ENCODE results near the gene CUEDC1. TPM values are rescaled to one million over a fixed set of nuclear protein-coding genes. Genes with fewer than 3 reads are reported as not detected.

The CUEDC1 gene
- total RNA-seq, 1 donor, result 2.5 TPM

DNA sequence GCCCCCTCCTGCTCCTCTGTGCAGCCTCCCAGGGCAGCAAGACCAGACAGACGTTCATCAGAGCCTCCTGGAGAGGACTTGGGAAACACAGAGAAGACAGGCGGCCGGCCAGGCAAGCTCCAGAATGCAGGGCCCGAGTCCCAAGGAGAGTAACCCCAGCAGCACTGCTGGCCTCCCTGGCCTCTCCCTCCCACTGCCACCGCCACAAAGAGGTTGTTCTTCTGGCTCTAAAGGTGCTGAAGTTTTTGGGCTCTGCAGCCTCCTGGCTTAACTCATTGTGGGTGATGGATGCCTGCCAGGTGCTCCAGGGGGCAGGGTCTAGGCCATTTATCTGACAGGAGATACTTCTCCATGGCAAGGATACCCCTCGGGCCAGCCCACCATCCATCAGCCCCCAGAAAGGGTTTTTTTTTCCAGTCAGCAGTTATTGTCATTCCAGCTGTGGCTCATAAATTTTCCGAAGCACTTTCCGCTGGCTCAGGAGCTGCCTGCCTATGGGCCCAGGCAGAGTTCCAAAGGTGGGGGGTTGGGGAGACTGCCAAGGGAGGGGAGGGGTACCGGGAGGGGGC is 73.3 kb downstream of the CUEDC1 start:
- Histone ChIP-seq H3K4me3 (ENCODE audit: low read length) (no peak overlapping the region), H3K27me3 (ENCODE audit: insufficient read depth, low read length) (no peaks in the 10 kb centered on the region), H3K9me3 (ENCODE audit: low read depth, low read length) (no peaks in the 10 kb centered on the region)

GRCh38 chr17:57881143-57881542 is 74.1 kb downstream of the CUEDC1 start:
- Histone ChIP-seq H3K4me3 (ENCODE audit: low read length) (no peak overlapping the region), H3K4me1 (ENCODE audit: insufficient read depth, low read length) (peaks cover 5% of the 10 kb centered on the region), H3K9me3 (ENCODE audit: low read depth, low read length) (no peaks in the 10 kb centered on the region), H3K27me3 (ENCODE audit: insufficient read depth, low read length) (no peaks in the 10 kb centered on the region)

More for the DNA sequence above, 73.3 kb downstream of the CUEDC1 start:
- H3K4me1 ChIP-seq (ENCODE audit: insufficient read depth, low read length), result peaks cover 5% of the 10 kb centered on the region

DNA sequence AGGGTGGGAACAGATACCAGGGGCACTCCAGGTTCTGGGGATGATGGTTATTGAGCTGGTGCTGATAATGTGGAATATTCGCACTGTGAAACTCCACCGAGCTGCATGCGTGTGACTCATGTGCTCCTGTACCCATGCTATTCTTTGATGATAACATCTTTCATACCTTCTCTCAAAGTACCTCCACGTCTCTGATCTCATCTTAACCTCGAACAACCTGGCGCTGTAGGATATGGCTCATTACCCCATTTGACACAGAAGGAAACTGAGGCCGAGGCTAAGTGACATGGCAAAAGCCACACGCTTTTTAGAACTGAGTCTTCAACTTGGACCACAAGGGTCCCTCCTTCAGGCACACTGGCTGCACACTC is 75.1 kb downstream of the CUEDC1 start:
- Histone ChIP-seq H3K4me1 (ENCODE audit: insufficient read depth, low read length) (peaks cover 8% of the 10 kb centered on the region), H3K4me3 (ENCODE audit: low read length) (no peak overlapping the region), H3K9me3 (ENCODE audit: low read depth, low read length) (no peaks in the 10 kb centered on the region), H3K27me3 (ENCODE audit: insufficient read depth, low read length) (no peaks in the 10 kb centered on the region)

DNA sequence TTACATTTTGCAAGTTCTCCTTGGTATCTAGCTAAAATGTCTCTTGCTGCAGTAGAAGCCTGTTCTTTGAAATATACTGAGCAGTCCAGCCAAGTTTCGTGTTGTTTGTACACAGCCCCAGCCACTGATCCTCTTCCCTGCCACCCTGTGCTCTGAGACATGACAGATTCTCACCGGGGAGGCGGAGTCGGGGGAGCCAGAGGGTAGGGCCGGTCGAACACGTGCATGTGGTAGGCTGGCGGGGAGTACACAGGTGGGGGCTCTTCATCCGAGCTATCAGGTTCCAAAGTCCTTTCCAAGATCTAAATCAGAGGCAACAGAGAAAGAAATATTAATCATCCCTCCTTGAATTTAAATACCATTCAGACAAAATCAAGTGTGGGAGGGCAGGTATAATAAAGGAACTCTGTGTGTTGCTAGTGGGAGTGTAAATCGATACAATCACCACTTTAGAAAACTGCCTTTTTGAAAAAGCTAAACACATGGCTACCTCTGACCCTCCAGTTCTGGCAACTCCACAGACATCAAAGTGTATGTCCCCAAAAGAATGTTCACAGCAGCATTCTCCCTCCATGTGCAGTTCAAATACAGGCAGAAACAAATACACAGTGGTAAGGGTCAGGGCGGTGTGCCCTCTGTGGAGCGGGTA is 75.7 kb downstream of the CUEDC1 start:
- Histone ChIP-seq H3K9me3 (ENCODE audit: low read depth, low read length) (no peaks in the 10 kb centered on the region), H3K27me3 (ENCODE audit: insufficient read depth, low read length) (no peaks in the 10 kb centered on the region), H3K4me3 (ENCODE audit: low read length) (no peak overlapping the region), H3K4me1 (ENCODE audit: insufficient read depth, low read length) (peaks cover 12% of the 10 kb centered on the region)

GRCh38 chr17:57877803-57878377 is 77.3 kb downstream of the CUEDC1 start:
- no peak overlapping the region for H3K4me3 ChIP-seq (ENCODE audit: low read length)
- no peaks in the 10 kb centered on the region for H3K9me3 ChIP-seq (ENCODE audit: low read depth, low read length)
- peaks cover 29% of the 10 kb centered on the region for H3K4me1 ChIP-seq (ENCODE audit: insufficient read depth, low read length)
- H3K27me3 ChIP-seq (ENCODE audit: insufficient read depth, low read length), result peaks cover 3% of the 10 kb centered on the region

DNA sequence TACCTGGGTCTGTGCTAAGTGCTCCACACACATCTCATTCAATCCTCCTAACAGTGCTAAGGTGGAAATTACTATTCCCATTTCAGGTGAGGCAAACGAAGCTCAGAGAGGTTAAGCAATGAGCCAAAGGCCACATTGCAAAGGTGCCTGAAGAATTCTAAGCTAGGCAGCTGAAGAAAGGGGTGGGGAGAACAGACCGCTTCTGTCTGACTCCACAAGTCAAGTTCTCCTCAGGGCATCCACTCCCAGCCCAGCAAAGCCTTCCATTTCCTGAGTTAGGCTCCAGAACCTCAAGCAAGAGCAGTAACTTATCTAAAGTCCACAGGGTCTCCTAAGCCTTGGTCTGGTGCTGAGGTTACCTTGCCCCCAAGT is 78.4 kb downstream of the CUEDC1 start:
- Histone ChIP-seq H3K9me3 (ENCODE audit: low read depth, low read length) (no peaks in the 10 kb centered on the region), H3K4me1 (ENCODE audit: insufficient read depth, low read length) (peaks cover 39% of the 10 kb centered on the region), H3K27me3 (ENCODE audit: insufficient read depth, low read length) (peaks cover 3% of the 10 kb centered on the region), H3K4me3 (ENCODE audit: low read length) (no peak overlapping the region)

- peaks cover 3% of the 10 kb centered on the region for H3K27me3 ChIP-seq (ENCODE audit: insufficient read depth, low read length)
- no peaks in the 10 kb centered on the region for H3K9me3 ChIP-seq (ENCODE audit: low read depth, low read length)
- peaks cover 39% of the 10 kb centered on the region for H3K4me1 ChIP-seq (ENCODE audit: insufficient read depth, low read length)
- no peak overlapping the region for H3K4me3 ChIP-seq (ENCODE audit: low read length)
Observed at GRCh38 chr17:57876023-57876865, 79.0 kb downstream of the CUEDC1 start.

- Histone ChIP-seq H3K9me3 (ENCODE audit: low read depth, low read length) (no peaks in the 10 kb centered on the region), H3K27me3 (ENCODE audit: insufficient read depth, low read length) (peaks cover 3% of the 10 kb centered on the region), H3K4me1 (ENCODE audit: insufficient read depth, low read length) (peaks cover 39% of the 10 kb centered on the region), H3K4me3 (ENCODE audit: low read length) (no peak overlapping the region)
Observed at GRCh38 chr17:57875290-57876022, 79.8 kb downstream of the CUEDC1 start.

DNA sequence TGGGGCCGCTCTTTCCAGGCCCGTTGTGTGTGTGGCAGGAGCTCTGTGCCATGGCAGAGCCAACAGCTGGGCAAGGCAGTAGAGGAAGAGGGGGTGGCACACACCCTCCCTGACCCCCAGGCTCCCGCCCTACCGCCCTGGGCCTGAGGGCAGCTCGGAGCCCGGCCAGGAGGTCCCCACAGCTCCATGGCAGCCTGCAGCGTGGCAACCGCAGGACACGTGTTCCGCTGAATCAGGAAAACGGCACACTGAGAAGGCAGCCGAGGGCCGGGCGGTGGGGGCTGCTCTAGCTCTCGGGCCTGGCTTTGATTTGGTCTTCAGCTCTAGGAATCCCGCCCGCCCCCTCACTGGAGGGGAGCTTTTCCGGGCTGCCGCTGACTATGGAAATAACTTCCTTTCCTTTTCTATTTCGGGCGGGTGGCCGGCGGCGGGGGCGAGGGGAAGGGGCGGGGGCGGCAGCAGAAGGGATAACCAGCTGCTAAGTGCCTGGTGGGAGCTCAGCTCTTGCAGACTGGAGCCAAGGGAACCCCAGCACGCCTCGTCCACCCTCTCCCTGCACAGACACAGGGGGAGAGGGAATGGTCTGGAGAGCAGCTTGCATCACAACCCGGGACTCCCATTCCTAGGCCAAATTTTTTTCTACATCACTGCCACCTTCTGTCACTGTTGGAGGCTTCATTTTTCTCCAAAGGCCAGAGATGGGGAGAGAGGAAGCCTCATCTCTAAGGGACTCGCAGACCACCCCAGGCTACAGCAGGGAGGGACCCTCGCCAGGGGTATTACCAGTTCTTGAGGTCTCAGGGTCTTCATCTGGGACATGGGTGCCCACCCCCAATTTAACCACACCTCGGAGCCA is 80.5 kb downstream of the CUEDC1 start:
- Histone ChIP-seq H3K9me3 (ENCODE audit: low read depth, low read length) (no peaks in the 10 kb centered on the region), H3K27me3 (ENCODE audit: insufficient read depth, low read length) (peaks cover 3% of the 10 kb centered on the region), H3K4me3 (ENCODE audit: low read length) (no peak overlapping the region), H3K4me1 (ENCODE audit: insufficient read depth, low read length) (peaks cover 39% of the 10 kb centered on the region)

GRCh38 chr17:57874058-57874419 is 81.2 kb downstream of the CUEDC1 start:
- peaks cover 3% of the 10 kb centered on the region for H3K27me3 ChIP-seq (ENCODE audit: insufficient read depth, low read length)
- peaks cover 43% of the 10 kb centered on the region for H3K4me1 ChIP-seq (ENCODE audit: insufficient read depth, low read length)
- no peak overlapping the region for H3K4me3 ChIP-seq (ENCODE audit: low read length)
- no peaks in the 10 kb centered on the region for H3K9me3 ChIP-seq (ENCODE audit: low read depth, low read length)

- Histone ChIP-seq H3K9me3 (ENCODE audit: low read depth, low read length) (no peaks in the 10 kb centered on the region), H3K4me1 (ENCODE audit: insufficient read depth, low read length) (peaks cover 48% of the 10 kb centered on the region), H3K4me3 (ENCODE audit: low read length) (no peak overlapping the region), H3K27me3 (ENCODE audit: insufficient read depth, low read length) (peaks cover 3% of the 10 kb centered on the region)
Observed at GRCh38 chr17:57873261-57874057, 81.8 kb downstream of the CUEDC1 start.

- H3K27me3 ChIP-seq (ENCODE audit: insufficient read depth, low read length), result peaks cover 3% of the 10 kb centered on the region
- H3K4me3 ChIP-seq (ENCODE audit: low read length), result no peak overlapping the region
- H3K9me3 ChIP-seq (ENCODE audit: low read depth, low read length), result no peaks in the 10 kb centered on the region
- peaks cover 53% of the 10 kb centered on the region for H3K4me1 ChIP-seq (ENCODE audit: insufficient read depth, low read length)
Observed at GRCh38 chr17:57872536-57872935, 82.7 kb downstream of the CUEDC1 start.

- peaks cover 60% of the 10 kb centered on the region for H3K4me1 ChIP-seq (ENCODE audit: insufficient read depth, low read length)
- no peak overlapping the region for H3K4me3 ChIP-seq (ENCODE audit: low read length)
- no peaks in the 10 kb centered on the region for H3K9me3 ChIP-seq (ENCODE audit: low read depth, low read length)
- peaks cover 3% of the 10 kb centered on the region for H3K27me3 ChIP-seq (ENCODE audit: insufficient read depth, low read length)
Observed at GRCh38 chr17:57871863-57872262, 83.3 kb downstream of the CUEDC1 start.
